ENCODE measurements around the gene C5orf34.
"Not testable (repeated sequence)": the region's sequence is repeated elsewhere in the genome, so short reads cannot be mapped to it uniquely, and the experiment has no call there.

The C5orf34 gene

DNA sequence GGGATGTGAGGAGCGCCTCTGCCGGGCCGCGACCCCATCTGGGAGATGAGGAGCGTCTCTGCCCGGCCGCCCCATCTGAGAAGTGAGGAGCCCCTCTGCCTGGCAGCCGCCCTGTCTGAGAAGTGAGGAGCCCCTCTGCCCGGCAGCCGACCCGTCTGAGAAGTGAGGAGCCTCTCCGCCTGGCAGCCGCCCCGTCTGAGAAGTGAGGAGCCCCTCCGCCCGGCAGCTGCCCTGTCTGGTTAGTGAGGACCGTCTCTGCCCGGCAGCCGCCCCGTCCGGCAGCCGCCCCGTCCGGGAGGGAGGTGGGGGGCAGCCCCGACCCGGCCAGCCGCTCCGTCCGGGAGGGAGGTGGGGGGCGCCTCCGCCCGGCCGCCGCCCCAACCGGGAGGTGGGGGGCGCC lies 3.9 kb downstream of the C5orf34 start:
- not testable (repeated sequence) for DNase-seq

DNA sequence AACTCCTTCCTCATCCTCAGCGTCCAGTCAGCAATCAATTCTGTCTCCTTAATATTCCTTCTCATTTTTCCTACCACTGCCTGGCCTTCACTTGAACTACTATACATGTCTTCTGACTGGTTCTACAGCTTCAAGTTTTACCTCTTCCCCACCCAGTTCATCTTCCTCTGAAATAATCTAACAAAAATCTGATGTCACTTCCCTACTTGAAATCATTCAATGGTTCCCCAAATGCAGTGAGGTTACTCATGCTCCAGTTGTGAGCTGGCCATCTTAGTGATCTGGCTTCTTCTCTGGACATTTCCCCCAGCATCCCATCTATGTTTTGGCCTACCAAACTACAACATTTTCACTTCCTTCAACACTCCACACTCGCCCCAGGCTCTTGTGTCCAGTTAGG lies 16.4 kb downstream of the C5orf34 start:
- DNase-seq: no peak

DNA sequence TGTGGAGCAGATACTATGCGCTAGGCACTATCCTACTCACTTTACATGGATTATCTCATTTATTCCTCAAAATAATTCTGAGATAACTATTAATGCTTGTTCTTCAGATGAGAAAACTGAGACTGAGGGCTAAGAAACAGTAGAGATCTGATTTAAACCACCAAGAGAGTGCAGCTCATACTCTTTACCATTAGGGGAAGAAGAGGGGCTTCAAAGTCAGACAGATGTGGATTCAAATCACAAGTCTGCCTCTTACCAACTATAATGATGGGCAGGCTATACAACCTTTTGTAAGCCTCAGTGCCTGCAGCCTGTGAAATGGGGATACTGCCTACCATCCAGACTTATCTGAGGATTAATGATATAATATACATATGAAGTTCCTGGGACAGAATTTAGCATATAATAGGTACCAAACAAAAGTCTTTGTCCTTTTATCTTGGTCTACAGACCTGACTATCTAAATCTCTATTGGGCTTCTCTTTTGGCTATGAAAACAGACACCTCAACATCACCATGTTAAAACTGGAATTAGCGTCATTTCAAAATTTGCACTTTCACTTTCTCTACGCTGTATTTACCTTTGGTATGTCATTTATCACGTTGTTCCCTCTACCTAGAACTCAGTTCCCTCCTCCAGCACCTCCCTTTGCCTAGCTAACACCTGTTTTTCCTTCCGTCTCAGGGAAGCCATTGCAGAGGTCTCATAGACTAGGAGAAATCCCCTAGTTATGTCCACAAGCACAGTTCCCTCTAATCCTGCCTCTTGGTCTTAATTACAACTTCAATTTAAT lies 17.4 kb downstream of the C5orf34 start:
- no peak for DNase-seq

DNA sequence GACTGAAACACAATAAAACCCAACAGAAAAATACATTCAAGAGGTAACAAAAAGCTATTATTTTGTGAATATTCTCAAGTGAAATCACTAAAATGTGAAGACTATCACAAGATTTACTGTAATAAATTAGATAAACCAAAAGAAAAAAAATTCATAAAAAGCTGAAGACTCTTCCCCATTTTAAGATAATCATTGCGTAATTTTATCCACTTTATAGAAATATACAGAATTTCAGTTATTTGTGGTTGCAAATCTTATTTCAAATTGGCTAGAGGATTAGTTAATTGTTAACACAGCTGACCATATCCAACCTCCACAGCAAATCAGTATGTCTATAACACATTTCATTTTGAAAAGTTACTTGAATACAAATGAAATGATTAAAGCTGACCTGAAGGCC lies 23.6 kb downstream of the C5orf34 start:
- no peak for DNase-seq

- DNase-seq: no peak
These were observed 28.6 kb downstream of the C5orf34 start for GRCh38 chr5:43486353-43486752.

DNA sequence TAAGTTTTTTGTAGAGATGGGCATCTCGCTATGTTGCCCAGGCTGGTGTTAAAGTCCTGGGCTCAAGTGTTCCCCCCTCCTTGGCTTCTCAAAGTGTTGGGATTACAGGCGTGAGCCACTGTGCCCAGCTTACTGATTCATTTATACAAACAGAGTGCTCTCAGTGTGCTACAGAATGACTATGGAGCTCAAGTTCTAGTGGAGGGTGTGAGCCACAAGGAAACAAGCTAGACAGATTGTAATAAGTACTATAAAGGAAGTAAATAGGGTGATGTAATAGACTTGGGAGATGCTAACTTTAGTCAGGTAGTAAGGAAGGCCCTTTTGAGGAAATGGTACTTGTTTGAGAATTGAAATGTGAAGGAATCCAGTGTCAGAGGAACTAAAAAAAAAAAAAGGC lies 29.5 kb downstream of the C5orf34 start:
- peak in 1 of 2 experiments; percentile 22 for DNase-seq

DNA sequence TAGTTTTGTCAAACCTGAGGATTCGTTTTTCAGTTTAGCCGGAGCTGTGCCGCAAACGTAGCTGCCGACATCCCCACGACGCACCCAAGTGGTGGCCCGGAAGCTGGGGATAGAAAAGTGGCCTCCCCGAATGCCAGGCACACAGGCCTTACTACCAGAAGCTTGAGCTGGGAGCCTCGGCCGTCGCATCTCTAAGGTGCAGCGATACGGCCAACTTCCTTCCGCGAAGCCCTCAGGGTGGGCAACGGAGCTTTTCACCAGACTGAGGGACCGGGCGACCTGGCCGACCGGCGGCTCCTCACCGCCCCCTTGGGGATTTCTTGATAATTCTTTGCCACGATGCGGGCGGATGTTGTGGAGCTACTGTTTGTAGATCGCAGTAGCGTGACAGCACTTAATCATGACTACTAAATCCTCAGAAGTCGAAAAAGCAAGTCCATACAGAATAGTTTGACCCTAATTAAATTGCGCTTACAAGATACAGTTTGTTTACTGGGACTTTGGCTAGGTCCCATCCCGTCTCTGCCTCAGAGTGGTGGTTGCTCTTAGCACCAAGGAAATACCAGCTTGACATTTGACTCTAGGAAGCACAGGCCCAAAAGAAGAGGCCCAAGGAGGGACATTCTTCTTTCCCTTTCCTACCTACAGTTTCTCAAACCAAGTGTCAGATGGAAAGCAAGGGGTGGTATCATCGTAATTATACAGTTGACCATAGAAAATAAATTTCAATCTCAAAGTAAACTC lies 30.7 kb downstream of the C5orf34 start:
- peak; percentile 85 to 88 for DNase-seq

GRCh38 chr5:43483298-43484105 lies 31.4 kb downstream of the C5orf34 start, which contains the start of gene TMEM267:
TMEM267 (minus strand) TSS chr5:43483865; CDS start chr5:43453969, 29,896 bp downstream.
- DNase-seq: peak; percentile 83 to 87

GRCh38 chr5:43482490-43483297 lies 32.3 kb downstream of the C5orf34 start:
- DNase-seq: no peak

GRCh38 chr5:43469671-43470391 lies 45.1 kb downstream of the C5orf34 start:
- DNase-seq: no peak

DNA sequence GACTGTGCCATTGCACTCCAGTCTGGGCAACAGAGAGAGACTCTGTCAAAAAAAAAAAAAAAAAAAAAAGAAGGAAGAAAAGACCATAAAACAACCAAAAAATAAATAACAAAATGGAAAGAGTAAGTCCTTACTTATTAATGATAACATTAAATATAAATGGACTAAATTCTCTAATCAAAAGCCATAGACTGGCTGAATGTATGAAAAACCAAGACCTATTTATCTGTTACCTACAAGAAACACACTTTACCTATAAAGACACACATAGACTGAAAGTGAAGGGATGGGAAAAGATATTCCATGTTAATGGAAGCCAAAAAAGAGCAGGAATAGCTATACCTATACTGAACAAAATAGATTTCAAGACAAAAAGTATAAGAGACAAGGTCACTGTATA lies 47.8 kb downstream of the C5orf34 start:
- no peak for DNase-seq

DNA sequence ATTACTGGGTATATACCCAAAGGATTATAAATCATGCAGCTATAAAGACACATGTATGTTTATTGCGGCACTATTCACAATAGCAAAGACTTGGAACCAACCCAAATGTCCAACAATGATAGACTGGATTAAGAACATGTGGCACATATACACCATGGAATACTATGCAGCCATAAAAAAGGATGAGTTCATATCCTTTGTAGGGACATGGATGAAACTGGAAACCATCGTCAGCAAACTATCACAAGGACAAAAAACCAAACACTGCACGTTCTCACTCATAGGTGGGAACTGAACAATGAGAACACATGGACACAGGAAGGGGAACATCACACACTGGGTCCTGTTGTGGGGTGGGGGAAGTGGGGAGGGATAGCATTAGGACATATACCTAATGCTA lies 49.5 kb downstream of the C5orf34 start:
- not testable (repeated sequence) for DNase-seq

DNA sequence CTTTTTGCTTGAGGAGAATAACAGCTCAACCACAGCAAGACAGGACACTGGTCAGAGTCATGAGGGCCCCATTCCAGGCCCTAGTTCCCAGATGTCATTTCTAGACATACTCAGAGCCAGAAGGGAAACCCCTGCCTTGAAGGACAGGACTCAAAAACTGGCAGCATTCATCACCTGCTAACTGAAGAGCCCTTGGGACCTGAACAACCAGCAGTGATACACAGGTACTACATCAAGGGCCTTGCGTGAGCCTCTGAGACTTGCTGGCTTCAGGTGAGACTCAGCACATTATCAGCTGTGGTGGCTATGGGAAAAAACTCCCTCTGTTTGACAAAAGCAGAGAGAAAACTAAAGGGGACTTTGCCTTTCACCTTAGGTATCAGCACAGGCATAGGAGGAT lies 53.9 kb downstream of the C5orf34 start:
- no peak for DNase-seq

DNA sequence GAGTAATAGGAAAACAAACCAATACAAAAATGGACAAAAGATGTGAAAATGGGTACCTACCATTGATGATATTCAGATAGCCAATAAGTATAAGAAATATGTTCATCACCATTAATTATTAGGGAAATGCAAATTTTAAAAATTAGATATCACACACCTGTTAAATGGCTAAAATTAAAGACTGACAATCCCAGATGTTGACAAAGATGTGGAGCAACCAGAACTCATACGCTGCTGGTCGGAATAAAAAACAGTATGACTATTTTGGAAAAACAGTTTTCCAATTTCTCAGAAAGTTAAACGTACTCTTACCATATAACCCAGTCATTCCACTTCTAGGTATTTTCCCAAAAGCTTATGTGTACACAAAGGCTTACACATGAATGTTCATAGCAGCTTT lies 58.4 kb downstream of the C5orf34 start:
- no peak for DNase-seq

DNA sequence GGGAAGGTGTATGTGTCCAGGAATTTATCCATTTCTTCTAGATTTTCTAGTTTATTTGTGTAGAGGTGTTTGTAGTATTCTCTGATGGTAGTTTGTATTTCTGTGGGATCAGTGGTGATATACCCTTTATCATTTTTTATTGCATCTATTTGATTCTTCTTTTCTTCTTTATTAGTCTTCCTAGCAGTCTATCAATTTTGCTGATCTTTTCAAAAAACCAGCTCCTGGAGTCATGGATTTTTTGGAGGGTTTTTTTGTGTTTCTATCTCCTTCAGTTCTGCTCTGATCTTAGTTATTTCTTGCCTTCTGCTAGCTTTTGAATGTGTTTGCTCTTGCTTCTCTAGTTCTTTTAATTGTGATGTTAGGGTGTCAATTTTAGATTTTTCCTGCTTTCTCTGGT lies 73.4 kb downstream of the C5orf34 start:
- not testable (repeated sequence) for DNase-seq

DNA sequence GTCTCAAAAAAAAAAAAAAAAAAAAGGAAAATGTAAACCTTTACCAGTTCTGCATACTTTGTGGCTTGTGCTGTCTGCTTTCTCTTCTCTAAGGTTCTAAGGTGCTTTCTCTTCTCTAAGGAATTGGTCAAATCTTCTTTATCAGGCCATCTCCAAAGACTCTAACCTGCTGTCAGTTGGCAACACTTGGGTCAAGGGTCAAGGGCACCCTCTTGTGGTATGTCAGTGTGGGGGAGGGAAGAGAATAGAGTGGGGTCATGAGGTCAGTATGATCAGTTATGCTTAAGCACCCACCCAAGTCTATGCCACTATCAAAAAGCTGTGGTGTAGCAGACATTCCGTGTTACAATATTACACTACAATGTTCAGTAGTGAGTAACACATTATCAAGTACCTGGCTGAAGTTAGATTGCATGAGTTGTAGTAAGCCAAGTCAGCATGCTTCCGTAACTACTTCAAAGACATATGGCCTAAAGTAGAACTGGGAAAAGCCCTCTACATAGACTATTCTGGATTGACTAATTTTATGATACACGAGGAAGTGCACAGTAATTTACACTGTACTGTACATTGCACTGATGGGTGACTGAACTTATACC lies 77.8 kb downstream of the C5orf34 start:
- no peak for DNase-seq

Data from activated CD4-positive, alpha-beta T cell treated with anti-CD3 and anti-CD28 coated beads, Interleukin-2, amount 50 U/mL, for 48 hours (primary cell).